IMR-90 (cell line): ENCODE results near the gene KRT7. TPM values are rescaled to one million over a fixed set of nuclear protein-coding genes. Genes with fewer than 3 reads are reported as not detected.

ENCODE experiments used
- polyA plus RNA-seq, 3 experiments: library from polyadenylated mRNA; depleted of rRNA; stranded (reverse); fragments of >200 nt; gene quantifications; 2 replicates each; pipeline ENCODE4 v1.2.3, GENCODE V29; 2012; ENCODE audit warnings: low replicate concordance in 1 of 3
- total RNA-seq: library from RNA; depleted of rRNA; stranded (reverse); fragments of >200 nt; gene quantifications from 2 replicates; pipeline ENCODE4 v1.2.3, GENCODE V29; 2012; rRNA removed

Gene KRT7
- total and polyA plus RNA-seq, 2 of the 4 experiments (the other 2 are of a cell fraction) = 0.54 to 1.7 TPM

Other genes with a start within 250 kb of the KRT7 start
- gene TAMALIN, start 226.3 kb upstream of the KRT7 start, total RNA-seq = 2.5 and 2.7 TPM in 2 replicates
- gene TAMALIN, start 226.3 kb upstream of the KRT7 start, polyA plus RNA-seq (2012; rRNA removed) = 5.3 and 5.9 TPM in 2 replicates
- 6.6 and 23.1 TPM in 2 replicates for gene NR4A1, start 181.8 kb upstream of the KRT7 start, total RNA-seq
- gene NR4A1, start 181.8 kb upstream of the KRT7 start, polyA plus RNA-seq (2012; rRNA removed) = 34.1 and 120 TPM in 2 replicates
- 158 and 167 TPM in 2 replicates for gene ATG101, start 163.3 kb upstream of the KRT7 start, total RNA-seq
- gene ATG101, start 163.3 kb upstream of the KRT7 start, polyA plus RNA-seq (2012; rRNA removed) = 93.9 and 113 TPM in 2 replicates
- gene SMIM41, start 153.5 kb upstream of the KRT7 start, total RNA-seq = not detected in 2 replicates
- not detected in 2 replicates for gene SMIM41, start 153.5 kb upstream of the KRT7 start, polyA plus RNA-seq (2012; rRNA removed)
- gene KRT80, start 41.2 kb upstream of the KRT7 start, total RNA-seq = 0.54 and 0.56 TPM in 2 replicates
- 3.4 TPM in 2 replicates for gene KRT80, start 41.2 kb upstream of the KRT7 start, polyA plus RNA-seq (2012; rRNA removed)
- gene KRT86, start 41.4 kb downstream of the KRT7 start, total RNA-seq = not detected in 2 replicates
- 0.06 TPM in 1 of 2 replicates, not detected in the other for gene KRT86, start 41.4 kb downstream of the KRT7 start, polyA plus RNA-seq (2012; rRNA removed)
- under 0.01 TPM in 2 replicates for gene KRT81, start 58.3 kb downstream of the KRT7 start, total RNA-seq
- gene KRT81, start 58.3 kb downstream of the KRT7 start, polyA plus RNA-seq (2012; rRNA removed) = 0.05 and 0.29 TPM in 2 replicates
- not detected in 2 replicates for gene KRT83, start 88.2 kb downstream of the KRT7 start, total RNA-seq
- not detected in 2 replicates for gene KRT83, start 88.2 kb downstream of the KRT7 start, polyA plus RNA-seq (2012; rRNA removed)
- gene KRT85, start 134.2 kb downstream of the KRT7 start, total RNA-seq = not detected in 2 replicates
- not detected in 2 replicates for gene KRT85, start 134.2 kb downstream of the KRT7 start, polyA plus RNA-seq (2012; rRNA removed)
- gene KRT84, start 152.4 kb downstream of the KRT7 start, total RNA-seq = not detected in 2 replicates
- not detected in 2 replicates for gene KRT84, start 152.4 kb downstream of the KRT7 start, polyA plus RNA-seq (2012; rRNA removed)
- not detected in 2 replicates for gene KRT82, start 173.1 kb downstream of the KRT7 start, total RNA-seq
- not detected in 2 replicates for gene KRT82, start 173.1 kb downstream of the KRT7 start, polyA plus RNA-seq (2012; rRNA removed)
- not detected in 2 replicates for gene KRT75, start 201.1 kb downstream of the KRT7 start, total RNA-seq
- not detected in 2 replicates for gene KRT75, start 201.1 kb downstream of the KRT7 start, polyA plus RNA-seq (2012; rRNA removed)
- not detected in 2 replicates for gene KRT6B, start 218.9 kb downstream of the KRT7 start, total RNA-seq
- not detected in 2 replicates for gene KRT6B, start 218.9 kb downstream of the KRT7 start, polyA plus RNA-seq (2012; rRNA removed)
- gene KRT6C, start 240.6 kb downstream of the KRT7 start, total RNA-seq = not detected in 2 replicates
- not detected in 2 replicates for gene KRT6C, start 240.6 kb downstream of the KRT7 start, polyA plus RNA-seq (2012; rRNA removed)